Frontal cortex (tissue), 4 donors: ENCODE results near the gene MYH11. TPM values are rescaled to one million over a fixed set of nuclear protein-coding genes. Genes with fewer than 3 reads are reported as not detected.

Source experiments
- DNase-seq, 2 donors: peaks; one replicate each; pipeline ENCODE4 v3.0.0; 2012; ENCODE audit warnings: low spot score in 2 of 2
- FAIRE-seq: peaks from 2 replicates; lab custom pipeline; 2012; peaks lifted over from hg19 to GRCh38; lab: Jason Lieb, UNC
- total RNA-seq: library from RNA; depleted of rRNA; stranded (reverse); fragments of >200 nt; gene quantifications from one replicate; pipeline ENCODE4 v1.2.3, GENCODE V29; 2014
- donor health status: control.
- donor health status: control.
- donor health status: control.

MYH11 gene
- total RNA-seq, 1 donor from 2014 or later = 1.2 TPM

- DNase-seq = no peak
- no peak for FAIRE-seq
Observed at GRCh38 chr16:15785386-15786059, 71.3 kb downstream of the MYH11 start.

GRCh38 chr16:15783985-15784384 lies 72.8 kb downstream of the MYH11 start:
- FAIRE-seq (no peak), DNase-seq (no peak)

- no peak for FAIRE-seq
- DNase-seq = no peak
Observed at GRCh38 chr16:15782573-15783365, 74.1 kb downstream of the MYH11 start.

DNA sequence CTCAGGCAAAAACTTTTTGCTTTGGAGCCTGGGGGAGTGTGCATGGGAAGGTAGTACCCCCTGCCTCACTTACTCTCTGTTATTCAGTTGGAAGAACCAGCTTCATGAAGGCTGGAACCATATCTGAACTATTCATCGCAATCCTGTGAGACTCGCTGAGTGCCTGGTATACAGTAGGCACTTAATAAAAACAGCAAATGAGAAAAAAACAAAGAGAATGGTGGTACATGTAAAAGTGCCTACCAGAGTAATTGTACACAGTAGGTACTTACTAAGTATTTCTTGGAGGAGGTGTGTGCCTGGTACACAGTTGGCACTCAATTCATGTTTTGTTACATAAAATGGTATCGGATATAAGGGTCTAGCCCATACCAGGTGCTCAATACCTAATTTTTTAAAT lies 75.2 kb downstream of the MYH11 start:
- FAIRE-seq (no peak), DNase-seq (no peak)

DNA sequence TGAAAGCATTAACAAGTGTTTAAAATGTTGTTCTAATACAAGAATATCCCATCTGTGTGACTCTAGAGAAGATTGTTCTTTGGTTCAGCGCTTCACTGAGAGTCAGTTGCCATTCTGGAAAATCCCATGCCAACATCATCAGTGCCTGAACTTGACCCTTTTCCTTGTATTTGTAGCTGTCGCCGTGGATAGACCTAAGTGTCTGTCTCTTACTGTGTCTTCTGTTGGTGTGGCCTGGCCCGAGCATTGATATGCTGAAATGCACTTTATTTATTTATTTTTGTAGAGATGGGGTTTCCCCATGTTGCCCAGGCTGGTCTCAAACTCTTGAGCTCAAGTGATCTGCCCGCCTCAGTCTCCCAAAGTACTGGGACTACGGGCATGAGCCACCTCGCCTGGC lies 76.0 kb downstream of the MYH11 start:
- no peak for DNase-seq
- FAIRE-seq = no peak

- DNase-seq (no peak), FAIRE-seq (no peak)
Observed at GRCh38 chr16:15779664-15780351, 77.0 kb downstream of the MYH11 start.

GRCh38 chr16:15778999-15779614 lies 77.7 kb downstream of the MYH11 start:
- DNase-seq = no peak
- no peak for FAIRE-seq

- no peak for FAIRE-seq
- no peak for DNase-seq
Observed at GRCh38 chr16:15778204-15778743, 78.6 kb downstream of the MYH11 start.

DNA sequence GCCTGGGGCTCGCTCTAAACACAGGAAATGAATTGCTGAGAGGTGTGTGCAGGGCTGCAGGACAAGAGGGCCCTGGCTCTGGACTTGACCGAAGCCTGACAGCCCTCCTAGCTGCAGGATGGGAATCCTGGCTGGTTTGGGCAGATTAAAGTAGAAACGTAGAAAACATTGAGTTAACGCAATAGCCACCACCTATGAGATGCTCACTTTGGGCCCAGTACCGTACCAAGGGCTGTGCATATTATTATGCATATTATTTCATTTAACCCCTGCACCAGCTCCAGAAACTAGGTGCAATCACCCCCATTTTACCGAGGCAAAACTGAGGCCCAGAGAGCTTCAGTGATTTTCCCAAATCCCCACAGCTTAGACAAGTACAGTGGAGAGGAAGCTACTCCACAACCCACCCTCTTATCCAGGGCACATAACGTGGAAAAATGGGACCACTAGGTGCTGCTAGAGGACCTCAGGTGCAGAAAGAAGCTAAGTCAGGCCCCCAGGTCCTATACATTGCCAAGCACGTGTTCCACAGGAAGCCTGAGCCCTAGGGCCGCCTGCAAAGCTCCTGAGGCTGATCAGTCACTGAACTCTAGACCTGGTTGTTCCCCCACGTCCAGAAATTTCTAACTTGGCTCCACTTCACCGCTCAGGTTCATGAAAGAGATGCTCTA lies 79.2 kb downstream of the MYH11 start:
- FAIRE-seq (no peak), DNase-seq (no peak)

DNA sequence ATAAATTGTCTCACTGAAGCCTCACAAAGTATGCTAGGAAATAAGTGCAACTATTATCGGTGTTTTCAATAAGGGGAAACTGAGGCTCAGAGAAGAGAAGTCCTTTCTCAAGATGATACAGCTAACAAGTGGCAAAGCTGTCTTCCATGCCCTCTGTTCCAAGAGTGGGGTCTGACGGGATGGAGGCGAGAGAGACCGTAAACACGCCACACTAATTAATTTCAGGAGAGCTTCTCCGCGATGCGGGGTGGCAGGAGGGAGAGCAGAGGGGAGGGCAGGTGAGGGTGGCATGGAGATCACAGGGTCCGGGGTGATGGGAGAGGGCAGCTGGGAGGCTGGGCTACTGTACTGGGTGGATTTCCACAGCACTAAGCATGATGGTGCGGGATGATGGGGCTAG lies 80.3 kb downstream of the MYH11 start:
- FAIRE-seq (no peak), DNase-seq (no peak)

GRCh38 chr16:15775663-15776304 lies 81.0 kb downstream of the MYH11 start:
- DNase-seq (no peak), FAIRE-seq (no peak)

GRCh38 chr16:15775209-15775608 lies 81.6 kb downstream of the MYH11 start:
- FAIRE-seq (no peak), DNase-seq (no peak)

- DNase-seq (no peak), FAIRE-seq (no peak)
Observed at GRCh38 chr16:15773968-15774367, 82.9 kb downstream of the MYH11 start.

- FAIRE-seq (no peak), DNase-seq (no peak)
Observed at GRCh38 chr16:15772579-15773293, 84.1 kb downstream of the MYH11 start.

GRCh38 chr16:15771694-15772093 lies 85.1 kb downstream of the MYH11 start:
- FAIRE-seq (no peak), DNase-seq (no peak)

GRCh38 chr16:15770512-15770911 lies 86.3 kb downstream of the MYH11 start:
- FAIRE-seq (no peak), DNase-seq (no peak)

- DNase-seq (no peak), FAIRE-seq (no peak)
Observed at GRCh38 chr16:15770107-15770506, 86.7 kb downstream of the MYH11 start.

DNA sequence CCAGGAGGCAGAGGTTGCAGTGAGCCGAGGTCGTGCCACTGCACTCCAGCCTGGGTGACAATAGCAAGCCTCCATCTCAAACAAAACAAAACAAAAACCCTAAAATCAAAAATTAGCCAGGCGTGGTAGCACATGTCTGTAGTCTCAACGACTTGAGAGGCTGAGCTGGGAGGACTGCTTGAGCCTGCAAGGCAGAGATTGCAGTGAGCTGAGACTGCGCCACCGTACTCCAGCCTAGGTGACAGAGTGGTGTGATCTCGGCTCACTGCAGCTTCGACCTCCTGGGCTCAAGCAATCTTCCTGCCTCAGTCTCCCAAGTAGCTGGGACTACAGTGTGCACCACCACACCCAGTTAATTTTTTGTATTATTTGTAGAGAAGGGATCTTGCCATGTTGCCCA lies 87.6 kb downstream of the MYH11 start:
- no peak for DNase-seq
- FAIRE-seq = no peak

DNA sequence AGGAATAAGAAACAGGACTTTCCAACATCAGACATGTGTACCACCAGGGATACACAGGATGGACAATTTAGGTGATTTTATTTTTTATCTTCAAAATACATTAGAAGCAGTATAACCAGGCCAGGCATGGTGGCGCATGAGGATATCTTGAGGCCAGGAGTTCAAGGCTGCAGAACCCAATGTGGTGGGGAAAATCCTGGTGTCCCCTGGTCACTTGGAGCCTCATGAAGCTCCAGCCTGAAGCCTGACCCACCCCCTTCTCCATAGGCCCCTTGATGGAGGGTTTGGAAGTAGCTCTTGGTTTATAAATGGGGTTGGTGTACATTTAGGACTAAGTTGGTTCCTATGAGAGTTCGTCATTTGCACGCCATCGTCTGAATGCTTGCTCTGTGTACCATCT lies 88.6 kb downstream of the MYH11 start:
- FAIRE-seq = no peak

More for the DNA sequence above, 88.6 kb downstream of the MYH11 start:
- no peak for DNase-seq
